Common myeloid progenitor, CD34-positive (primary cell): ENCODE data around the gene KXD1. TPM values are rescaled to one million over a fixed set of nuclear protein-coding genes. Genes with fewer than 3 reads are reported as not detected.
A peak's percentile ranks its signal among the peaks of the same experiment; 100 is the strongest.

Source experiments
- CTCF ChIA-PET: fragments of 350-600 bp; sonication (Branson Sonifier 250); formaldehyde crosslinking; loops from one replicate; lab custom pipeline; 2021; ENCODE audit warnings: antibody characterized with exemption; lab: Charles Lee
- POLR2A ChIA-PET: fragments of 350-600 bp; sonication (Branson Sonifier 250); formaldehyde crosslinking; loops from one replicate; lab custom pipeline; 2021; ENCODE audit warnings: antibody characterized with exemption; lab: Charles Lee
- DNase-seq, 3 donors: peaks; one replicate each; pipeline versions ENCODE4 v3.0.0 to v3.0.0-alpha.2; 2013
- H3K27ac ChIP-seq, 2 experiments: 1 replicate in 1 of 2; 2 replicates in 1 of 2; pipeline ENCODE4 v1.7.0; 2013; ENCODE audit warnings: inconsistent platforms in 2 of 2, low read length in 2 of 2, mild to moderate bottlenecking in 2 of 2, low read depth in 1 of 2, moderate library complexity in 1 of 2; ENCODE audit not compliant: severe bottlenecking in 2 of 2, insufficient read depth in 1 of 2, poor library complexity in 1 of 2
- H3K27me3 ChIP-seq, 5 experiments: replicated peaks in 2 of 5; 1 replicate in 3 of 5; 2 replicates in 2 of 5; pipeline versions ENCODE4 v1.6.1 to v1.7.0; 2013; ENCODE audit warnings: low read length in 4 of 5, mild to moderate bottlenecking in 2 of 5, moderate library complexity in 2 of 5, inconsistent platforms in 1 of 5; ENCODE audit not compliant: insufficient read depth in 5 of 5, control insufficient read depth in 4 of 5
- H3K36me3 ChIP-seq, 4 experiments: 1 replicate in 2 of 4; 2 replicates in 2 of 4; pipeline versions ENCODE4 v1.6.1 to v1.7.0; 2013; ENCODE audit warnings: low read length in 3 of 4, control low read depth in 1 of 4, mild to moderate bottlenecking in 1 of 4; ENCODE audit not compliant: control insufficient read depth in 4 of 4, insufficient read depth in 4 of 4
- H3K4me1 ChIP-seq, 4 experiments: 1 replicate in 3 of 4; 2 replicates in 1 of 4; pipeline versions ENCODE4 v1.6.1 to v1.7.1; 2013; ENCODE audit warnings: low read length in 3 of 4, mild to moderate bottlenecking in 3 of 4, control low read depth in 1 of 4, inconsistent platforms in 1 of 4, moderate library complexity in 1 of 4; ENCODE audit not compliant: control insufficient read depth in 4 of 4, insufficient read depth in 4 of 4; ENCODE audit errors: control extremely low read depth in 1 of 4
- H3K4me3 ChIP-seq, 7 experiments: 1 replicate in 4 of 7; 2 replicates in 3 of 7; pipeline versions ENCODE4 v1.5.1 to v1.7.0; 2013; ENCODE audit warnings: mild to moderate bottlenecking in 7 of 7, low read length in 6 of 7, moderate library complexity in 6 of 7, inconsistent platforms in 2 of 7, low read depth in 2 of 7, control low read depth in 1 of 7; ENCODE audit not compliant: insufficient read depth in 4 of 7, control insufficient read depth in 1 of 7; ENCODE audit errors: extremely low read depth in 1 of 7
- H3K9me3 ChIP-seq, 5 experiments: 1 replicate in 4 of 5; 2 replicates in 1 of 5; pipeline versions ENCODE4 v1.6.1 to v1.7.1; 2013; ENCODE audit warnings: low read length in 4 of 5, mild to moderate bottlenecking in 2 of 5, inconsistent platforms in 1 of 5, low read depth in 1 of 5, moderate library complexity in 1 of 5; ENCODE audit not compliant: control insufficient read depth in 4 of 5, insufficient read depth in 2 of 5; ENCODE audit errors: control extremely low read depth in 1 of 5
- WGBS: methylation state at CpG from one replicate; pipeline ENCODE4 v1.1.5; 2013; ENCODE audit not compliant: insufficient coverage; 5-methylcytosine and 5-hydroxymethylcytosine counted together
- polyA plus RNA-seq: library from polyadenylated mRNA; unstranded; fragments of 120-200 nt; gene quantifications from one replicate; pipeline ENCODE4 v1.2.1, GENCODE V29; 2013

Gene KXD1, protein sequence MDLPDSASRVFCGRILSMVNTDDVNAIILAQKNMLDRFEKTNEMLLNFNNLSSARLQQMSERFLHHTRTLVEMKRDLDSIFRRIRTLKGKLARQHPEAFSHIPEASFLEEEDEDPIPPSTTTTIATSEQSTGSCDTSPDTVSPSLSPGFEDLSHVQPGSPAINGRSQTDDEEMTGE
- 63.6 TPM for polyA plus RNA-seq

DNA sequence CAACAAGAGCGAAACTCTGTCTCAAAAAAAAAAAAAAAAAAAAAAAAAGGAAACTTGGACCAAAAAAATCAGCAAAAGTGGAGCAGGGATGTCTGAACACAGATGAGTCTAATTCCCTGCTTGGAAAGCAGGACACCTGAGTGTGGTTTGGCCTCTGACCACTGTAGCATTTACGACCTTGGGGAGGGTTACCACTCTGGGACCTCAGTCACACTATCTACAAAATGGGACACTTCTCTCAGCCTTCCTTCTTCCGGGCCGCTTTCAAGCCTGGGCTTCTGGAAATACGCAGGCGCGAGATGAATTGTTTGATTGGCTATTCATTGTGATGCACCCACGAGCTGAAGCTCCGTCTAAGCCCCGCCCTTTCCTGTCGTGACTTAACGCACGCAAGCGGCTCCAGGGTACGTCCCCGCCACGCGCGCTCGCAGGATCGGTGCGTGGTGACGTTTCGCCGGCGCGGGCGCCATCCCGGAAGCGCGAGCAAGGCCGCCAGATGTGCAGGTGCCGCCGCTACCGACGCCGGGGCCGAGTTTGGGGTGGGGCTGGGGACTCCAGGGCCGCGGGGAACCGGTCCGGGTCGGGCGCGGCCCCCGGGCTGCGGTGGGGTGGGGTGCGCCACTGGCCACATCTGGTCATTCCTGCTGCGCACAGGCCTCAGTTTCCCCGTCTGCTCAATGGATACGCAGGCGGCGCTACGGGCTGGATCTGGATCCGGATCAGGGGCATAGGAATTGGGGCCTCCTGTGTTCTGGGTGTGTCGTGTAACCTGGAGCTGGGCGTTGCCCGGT is at the start of gene KXD1:
TSS of gene KXD1 (plus strand) at position 460 of the 791 bp plus-strand sequence. CDS start 4,187 bp downstream, outside the sequence.
- ChIA-PET CTCF (interaction anchor here (0.8 to 1.6 kb wide), 7 partner anchors 10 to 119 kb away, joined by 3 to 7 read pairs (median 3); partner anchors contain the start of gene UBA52), POLR2A (interaction anchor here (0.7 to 1.8 kb wide), 2 partner anchors 14 to 68 kb away, joined by 3 to 5 read pairs; partner anchors contain the start of gene UBA52)
- Histone ChIP-seq H3K4me1 (peaks cover 5 to 18% (median 11%) of the 10 kb centered on the region in 4 experiments), H3K27me3 (no peaks in the 10 kb centered on the region), H3K4me3 (peak within 1 kb of the TSS; percentile 55 to 97 (median 93)), H3K27ac (peak within 1 kb of the TSS; percentile 82 to 94), H3K36me3 (peaks cover 4 to 15% (median 9%) of the 10 kb centered on the region in 4 experiments), H3K9me3 (no peaks in the 10 kb centered on the region)
- WGBS: 0% methylated on average over 50 of the region's 58 CpGs
- DNase-seq: peak; percentile 100

DNA sequence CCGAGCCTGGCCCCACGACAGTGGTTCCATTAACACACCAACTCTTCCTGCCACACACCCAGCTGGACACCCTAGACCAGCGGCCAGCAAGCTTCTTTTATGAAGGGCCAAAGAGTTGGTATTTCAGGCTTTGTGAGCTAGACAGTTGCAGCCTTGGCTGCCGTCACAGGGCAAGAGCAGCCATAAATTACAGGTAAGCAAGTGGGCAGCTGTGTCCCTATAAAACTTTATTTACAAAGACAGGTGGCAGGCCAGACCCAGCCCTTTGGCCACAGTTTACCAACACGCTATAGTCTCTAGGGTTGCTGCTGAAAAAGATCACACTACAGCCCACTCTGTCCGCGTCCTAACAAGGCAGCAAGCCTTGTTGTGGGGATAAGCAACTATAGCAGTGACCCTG is 49.1 kb upstream of the KXD1 start:
- WGBS: 84% methylated on average over 5 of the region's 7 CpGs
- ChIA-PET POLR2A (interaction anchor here (0.6 kb wide), 1 partner anchor 130 kb away, joined by 3 read pairs; no protein-coding TSS in a partner anchor), CTCF (interaction anchor here (0.8 to 5.7 kb wide), 5 partner anchors 8 to 35 kb away, joined by 3 to 56 read pairs (median 4); partner anchors contain the start of gene ELL)
- Histone ChIP-seq H3K27ac (no peak overlapping the region), H3K4me3 (no peak overlapping the region), H3K4me1 (peaks cover 0 to 65% (median 55%) of the 10 kb centered on the region in 4 experiments), H3K36me3 (no peaks in the 10 kb centered on the region), H3K27me3 (no peaks in the 10 kb centered on the region), H3K9me3 (no peaks in the 10 kb centered on the region)
- DNase-seq: no peak

DNA sequence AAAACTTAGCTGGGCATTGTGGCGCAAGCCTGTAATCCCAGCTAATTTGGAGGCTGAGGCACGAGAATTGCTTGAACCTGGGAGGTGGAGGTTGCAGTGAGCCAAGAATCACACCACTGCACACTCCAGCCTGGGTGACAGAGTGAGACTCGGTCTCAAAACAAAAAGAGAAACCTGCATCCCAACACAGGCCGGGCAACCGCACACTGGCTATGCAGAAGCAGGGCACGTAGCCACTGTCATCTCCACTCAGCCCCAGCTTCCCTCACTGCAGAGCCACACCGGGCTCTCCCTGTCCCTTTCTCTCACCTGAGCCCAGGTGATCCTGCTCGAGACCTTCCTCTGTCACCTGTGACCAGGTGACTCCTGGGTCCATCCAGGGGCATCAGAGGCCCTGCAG is 47.5 kb upstream of the KXD1 start:
- Histone ChIP-seq H3K27ac (no peak overlapping the region), H3K27me3 (no peaks in the 10 kb centered on the region), H3K4me3 (no peak overlapping the region), H3K4me1 (peaks cover 2 to 49% (median 41%) of the 10 kb centered on the region in 4 experiments), H3K36me3 (peaks cover 0 to 4% (median 2%) of the 10 kb centered on the region in 4 experiments), H3K9me3 (no peaks in the 10 kb centered on the region)
- CTCF ChIA-PET: interaction anchor here (1.3 to 5.7 kb wide), 5 partner anchors 9 to 48 kb away, joined by 3 to 56 read pairs (median 3); partner anchors contain the start of gene ELL
- POLR2A ChIA-PET: no interaction called here
- WGBS: 93% methylated on average over 8 of the region's 8 CpGs
- no peak for DNase-seq

DNA sequence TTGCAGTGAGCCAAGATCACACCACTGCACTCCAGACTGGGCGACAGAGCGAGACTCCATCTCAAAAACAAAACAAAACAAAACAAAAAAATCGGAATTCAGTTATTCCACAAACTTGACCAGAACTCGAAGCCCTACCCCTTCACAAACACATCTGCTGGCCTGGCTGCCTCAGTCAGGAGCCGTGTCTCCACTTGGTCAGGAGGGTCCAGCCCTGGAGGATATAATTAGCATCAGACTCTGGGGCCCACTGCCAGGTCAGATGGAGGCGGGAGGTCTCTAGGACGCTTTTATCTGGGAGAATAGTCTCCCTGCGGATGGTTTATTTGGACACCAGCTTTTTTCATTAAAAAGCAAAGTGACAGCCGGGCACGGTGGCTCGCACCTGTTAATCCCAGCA is 43.8 kb upstream of the KXD1 start:
- H3K27me3 ChIP-seq: no peaks in the 10 kb centered on the region
- no peak overlapping the region for H3K27ac ChIP-seq
- peaks cover 0 to 11% (median 2%) of the 10 kb centered on the region in 4 experiments for H3K36me3 ChIP-seq
- 100% methylated on average over 6 of the region's 11 CpGs for WGBS
- no peak overlapping the region for H3K4me3 ChIP-seq
- no peaks in the 10 kb centered on the region for H3K9me3 ChIP-seq
- ChIA-PET POLR2A (no interaction called here), CTCF (interaction anchor here (1.5 kb wide), 1 partner anchor 29 kb away, joined by 4 read pairs; no protein-coding TSS in a partner anchor)
- DNase-seq: no peak
- peaks cover 2 to 18% (median 10%) of the 10 kb centered on the region in 4 experiments for H3K4me1 ChIP-seq

DNA sequence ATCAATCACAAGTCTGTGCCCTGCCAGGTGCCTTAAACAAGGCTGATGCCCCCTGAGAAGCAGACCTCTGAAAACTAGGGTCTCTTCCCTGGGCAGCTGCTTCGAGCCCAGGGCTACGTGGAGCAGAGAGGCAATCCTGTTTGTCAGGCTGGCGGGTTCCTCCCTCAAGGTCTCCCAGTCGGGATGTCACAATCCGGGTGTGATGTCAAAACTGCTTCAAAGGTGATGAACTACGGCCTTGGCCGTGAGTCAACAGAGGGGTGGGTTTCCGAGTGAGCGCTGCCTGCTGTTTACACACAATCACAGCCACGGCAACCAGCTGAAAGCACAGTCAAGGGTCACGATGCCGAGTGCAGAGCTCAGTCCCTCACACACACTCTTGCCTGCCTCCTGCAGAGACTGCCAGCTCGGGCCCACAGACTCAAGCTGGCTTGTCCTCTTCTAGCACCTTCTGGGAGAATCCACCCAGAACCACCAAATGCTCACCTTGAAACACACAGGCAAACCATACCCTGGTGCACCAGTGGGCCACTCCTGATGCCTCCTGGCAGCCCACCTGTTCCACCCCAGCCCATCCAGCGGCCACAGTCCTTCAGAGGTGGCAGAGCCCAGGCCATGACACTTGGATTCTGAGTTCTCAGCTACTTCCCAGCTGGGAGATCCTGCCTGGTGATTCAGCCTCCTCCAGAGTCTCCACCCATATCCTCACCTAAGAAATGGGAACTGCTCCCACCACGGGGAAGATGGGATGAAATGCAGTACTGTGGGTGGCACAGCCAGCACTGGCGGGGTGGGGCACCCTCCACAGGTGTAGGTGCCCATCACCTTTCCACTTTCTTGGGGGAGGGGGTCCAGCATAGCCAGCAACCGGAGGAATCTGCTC is 42.6 kb upstream of the KXD1 start:
- no peaks in the 10 kb centered on the region for H3K27me3 ChIP-seq
- DNase-seq: peak in 2 of 3 donors; percentile 45 to 47
- no peak overlapping the region for H3K4me3 ChIP-seq
- ChIA-PET CTCF (interaction anchor here (1.4 to 1.6 kb wide), 2 partner anchors 12 to 15 kb away, joined by 5 read pairs; no protein-coding TSS in a partner anchor), POLR2A (no interaction called here)
- peaks cover 0 to 11% (median 2%) of the 10 kb centered on the region in 4 experiments for H3K36me3 ChIP-seq
- no peaks in the 10 kb centered on the region for H3K9me3 ChIP-seq
- peaks cover 2 to 17% (median 4%) of the 10 kb centered on the region in 4 experiments for H3K4me1 ChIP-seq
- peak overlapping the region in 1 of 2 experiments; percentile 33 for H3K27ac ChIP-seq
- 91% methylated on average over 15 of the region's 17 CpGs for WGBS

DNA sequence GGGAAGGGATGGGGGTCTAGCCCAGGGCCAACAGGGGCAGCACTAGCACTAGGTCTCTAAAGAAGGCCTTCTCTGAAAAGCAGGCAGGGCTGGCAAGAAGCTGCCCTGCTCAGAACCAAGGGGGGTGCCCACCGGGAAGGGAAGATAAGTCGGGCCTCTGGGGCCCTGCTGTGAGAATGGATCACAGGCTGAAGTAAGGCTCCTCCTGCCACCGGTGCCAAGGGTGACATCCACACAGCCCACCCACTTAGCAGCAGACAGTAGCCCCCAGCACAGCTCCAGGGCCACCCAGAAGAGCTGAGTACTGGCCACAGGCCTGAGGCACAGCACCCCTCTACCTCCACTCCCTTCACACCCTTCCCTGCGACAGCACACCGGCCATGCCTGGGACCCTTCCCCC is 41.7 kb upstream of the KXD1 start:
- 89% methylated on average over 5 of the region's 5 CpGs for WGBS
- no peak overlapping the region for H3K4me3 ChIP-seq

More for the DNA sequence above, 41.7 kb upstream of the KXD1 start:
- peaks cover 2 to 22% (median 10%) of the 10 kb centered on the region in 4 experiments for H3K4me1 ChIP-seq
- no peaks in the 10 kb centered on the region for H3K9me3 ChIP-seq
- POLR2A ChIA-PET: no interaction called here
- H3K27me3 ChIP-seq: no peaks in the 10 kb centered on the region
- H3K27ac ChIP-seq: no peak overlapping the region
- peaks cover 0 to 11% (median 2%) of the 10 kb centered on the region in 4 experiments for H3K36me3 ChIP-seq
- CTCF ChIA-PET: interaction anchor here (1.4 to 3.0 kb wide), 4 partner anchors 8 to 47 kb away, joined by 5 to 11 read pairs (median 6); no protein-coding TSS in a partner anchor
- DNase-seq: no peak
